Body of pancreas (tissue), 4 donors: ENCODE measurements around the gene MAML3. TPM values are rescaled to one million over a fixed set of nuclear protein-coding genes. Genes with fewer than 3 reads are reported as not detected.

Experiments
- ATAC-seq: fragments of 150-250 bp; one replicate; pipeline ENCODE4 v1.9.1; 2016
- DNase-seq, 4 donors: peaks; one replicate each; pipeline ENCODE4 v3.0.0-alpha.2; 2019
- H3K27ac ChIP-seq, 4 donors: fragments of 200-600 bp; sonication (generic); 1 replicate in 3 of 4; 2 replicates in 1 of 4; pipeline versions ENCODE4 v1.5.1 to v1.6.1; 2016 to 2019; ENCODE audit warnings: mild to moderate bottlenecking in 1 of 4, mixed read lengths in 1 of 4, moderate library complexity in 1 of 4
- H3K27me3 ChIP-seq, 2 donors: fragments of 200-600 bp; sonication (generic); one replicate each; pipeline ENCODE4 v1.6.0; 2016; ENCODE audit warnings: mild to moderate bottlenecking in 1 of 2
- H3K36me3 ChIP-seq, 2 donors: fragments of 200-600 bp; sonication (generic); replicated peaks in 1 of 2; 2 replicates each; pipeline ENCODE4 v1.5.1; 2016; ENCODE audit warnings: low read depth in 2 of 2; ENCODE audit not compliant: insufficient read depth in 1 of 2
- H3K4me1 ChIP-seq: fragments of 200-600 bp; sonication (generic); one replicate; pipeline ENCODE4 v1.6.0; 2016
- H3K4me3 ChIP-seq, 2 donors: fragments of 200-600 bp; sonication (generic); 1 replicate in 1 of 2; 2 replicates in 1 of 2; pipeline ENCODE4 v1.5.1; 2016 to 2019
- H3K9me3 ChIP-seq, 3 donors: fragments of 200-600 bp; sonication (generic); 1 replicate in 2 of 3; 2 replicates in 1 of 3; pipeline ENCODE4 v1.5.1; 2016
- POLR2A ChIP-seq, 3 donors: fragments of 450-650 bp; IDR thresholded peaks; one replicate each; pipeline ENCODE4 v1.6.1; 2016; ENCODE audit warnings: antibody characterized with exemption in 3 of 3, mild to moderate bottlenecking in 2 of 3
- WGBS, 2 donors: methylation state at CpG; one replicate each; pipeline ENCODE4 v1.1.5; 2017; 5-methylcytosine and 5-hydroxymethylcytosine counted together
- intact Hi-C: fragments of 100-400 bp; cut with DNase I; formaldehyde crosslinking; loops from one replicate; pipeline ENCODE4 v1.15.1; 2023
- total RNA-seq, 2 donors: library from RNA; depleted of rRNA; stranded (reverse); fragments of >200 nt; gene quantifications; one replicate each; pipeline ENCODE4 v1.1.0, GENCODE V29; 2016
- TF ChIP-seq, protein P1 (sequence below), 7 experiments: fragments of 450-650 bp in 4 of 7; fragments of 200-600 bp in 3 of 7; sonication (generic) in 3 of 7; IDR thresholded peaks; one replicate each; pipeline ENCODE4 v1.5.1; 2016 to 2019; ENCODE audit warnings: antibody characterized with exemption in 7 of 7

MAML3 gene
- total RNA-seq, 2 donors from 2014 or later: 11.2 to 11.4 TPM

GRCh38 chr4:140136509-140136908 lies 17.5 kb downstream of the MAML3 start:
- intact Hi-C loops: no loop called here
- peaks cover 42% of the 10 kb centered on the region for H3K4me1 ChIP-seq
- ATAC-seq: no peak
- H3K36me3 ChIP-seq: no peaks in the 10 kb centered on the region
- WGBS, 2 donors: 84 to 85% methylated on average over 4 of the region's 4 CpGs
- no peak for TF ChIP-seq POLR2A (IDR thresholded peaks at IDR 0.05)
- TF ChIP-seq, protein P1, sequence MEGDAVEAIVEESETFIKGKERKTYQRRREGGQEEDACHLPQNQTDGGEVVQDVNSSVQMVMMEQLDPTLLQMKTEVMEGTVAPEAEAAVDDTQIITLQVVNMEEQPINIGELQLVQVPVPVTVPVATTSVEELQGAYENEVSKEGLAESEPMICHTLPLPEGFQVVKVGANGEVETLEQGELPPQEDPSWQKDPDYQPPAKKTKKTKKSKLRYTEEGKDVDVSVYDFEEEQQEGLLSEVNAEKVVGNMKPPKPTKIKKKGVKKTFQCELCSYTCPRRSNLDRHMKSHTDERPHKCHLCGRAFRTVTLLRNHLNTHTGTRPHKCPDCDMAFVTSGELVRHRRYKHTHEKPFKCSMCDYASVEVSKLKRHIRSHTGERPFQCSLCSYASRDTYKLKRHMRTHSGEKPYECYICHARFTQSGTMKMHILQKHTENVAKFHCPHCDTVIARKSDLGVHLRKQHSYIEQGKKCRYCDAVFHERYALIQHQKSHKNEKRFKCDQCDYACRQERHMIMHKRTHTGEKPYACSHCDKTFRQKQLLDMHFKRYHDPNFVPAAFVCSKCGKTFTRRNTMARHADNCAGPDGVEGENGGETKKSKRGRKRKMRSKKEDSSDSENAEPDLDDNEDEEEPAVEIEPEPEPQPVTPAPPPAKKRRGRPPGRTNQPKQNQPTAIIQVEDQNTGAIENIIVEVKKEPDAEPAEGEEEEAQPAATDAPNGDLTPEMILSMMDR (IDR thresholded peaks at IDR 0.05): no peak
- H3K27ac ChIP-seq: no peak overlapping the region
- no peaks in the 10 kb centered on the region for H3K9me3 ChIP-seq
- no peak overlapping the region for H3K4me3 ChIP-seq
- H3K27me3 ChIP-seq: no peaks in the 10 kb centered on the region
- no peak for DNase-seq

DNA sequence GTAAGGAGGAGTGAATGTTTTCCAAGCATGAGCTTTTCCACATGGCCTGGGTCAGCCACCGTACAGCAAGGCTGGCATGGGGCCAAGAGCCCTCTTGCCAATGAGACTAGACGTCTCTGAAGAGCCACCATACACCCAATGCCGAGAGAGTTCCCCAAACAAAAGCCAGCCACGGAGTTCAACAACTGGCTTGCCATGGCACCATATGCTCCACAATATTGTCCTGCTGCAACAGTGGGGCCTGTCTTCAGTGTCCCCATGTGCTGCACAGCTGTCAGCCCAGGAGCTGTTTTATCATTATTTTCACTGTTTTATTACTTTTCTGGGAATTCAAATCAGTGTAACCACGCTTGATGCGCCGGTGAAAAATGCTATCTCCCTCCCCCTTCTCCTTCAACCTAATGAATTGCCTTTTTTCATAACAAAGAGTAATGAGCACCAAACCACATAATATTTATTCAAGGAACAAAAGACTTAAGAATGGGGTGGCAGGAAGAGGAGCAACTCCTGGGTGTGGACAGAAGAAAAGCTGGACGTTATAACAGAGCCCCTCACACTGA lies 18.4 kb downstream of the MAML3 start:
- no peak overlapping the region for H3K4me3 ChIP-seq
- 54 to 60% methylated on average over 8 of the region's 8 CpGs for WGBS, 2 donors
- no peaks in the 10 kb centered on the region for H3K27me3 ChIP-seq
- DNase-seq (peak in 3 of 4 donors; percentile 37 to 63 (median 40)), ATAC-seq (no peak)
- no peaks in the 10 kb centered on the region for H3K36me3 ChIP-seq
- H3K9me3 ChIP-seq: no peaks in the 10 kb centered on the region
- H3K4me1 ChIP-seq: peaks cover 37% of the 10 kb centered on the region
- no peak for TF ChIP-seq POLR2A (IDR thresholded peaks at IDR 0.05)
- TF ChIP-seq, protein P1 (IDR thresholded peaks at IDR 0.05): no peak
- no peak overlapping the region for H3K27ac ChIP-seq
- intact Hi-C loops: no loop called here

DNA sequence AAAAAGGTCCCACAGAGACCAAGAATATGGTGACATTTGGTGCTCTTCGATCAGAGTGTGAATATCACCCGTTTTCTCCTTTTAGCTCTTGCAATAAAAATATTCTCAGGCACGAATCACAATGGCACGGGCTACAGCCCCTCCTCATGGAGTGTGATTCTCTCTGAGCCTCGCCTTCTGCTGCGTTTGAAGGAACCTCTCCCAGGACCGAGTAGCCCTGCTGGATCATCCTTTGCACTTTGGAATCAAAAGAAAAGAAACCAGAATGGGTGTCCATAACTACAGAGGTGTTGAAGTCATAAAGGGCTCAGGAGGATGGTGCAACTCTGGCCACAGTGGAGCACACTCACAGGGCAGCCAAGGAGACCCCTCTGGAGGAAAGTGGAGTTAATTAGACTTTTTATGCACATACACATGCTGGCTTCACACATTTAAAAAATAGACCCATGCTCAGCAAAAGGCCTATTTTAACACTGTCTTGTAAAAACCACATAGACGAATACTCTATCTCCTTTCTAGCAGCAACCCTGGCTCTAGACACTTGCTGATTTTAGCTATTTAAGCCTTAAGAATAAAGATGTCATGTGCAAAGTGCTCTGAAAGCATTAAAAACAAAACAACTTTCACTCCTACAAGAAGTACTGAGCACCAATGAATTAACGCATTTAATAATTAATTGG lies 19.1 kb downstream of the MAML3 start:
- peaks cover 34% of the 10 kb centered on the region for H3K4me1 ChIP-seq
- TF ChIP-seq POLR2A (IDR thresholded peaks at IDR 0.05): no peak
- TF ChIP-seq, protein P1 (IDR thresholded peaks at IDR 0.05): no peak
- intact Hi-C loops: no loop called here
- no peak for DNase-seq
- no peaks in the 10 kb centered on the region for H3K36me3 ChIP-seq
- H3K27ac ChIP-seq: no peak overlapping the region
- 87 to 89% methylated on average over 9 of the region's 9 CpGs for WGBS, 2 donors
- H3K4me3 ChIP-seq: no peak overlapping the region
- no peak for ATAC-seq
- no peaks in the 10 kb centered on the region for H3K9me3 ChIP-seq
- H3K27me3 ChIP-seq: no peaks in the 10 kb centered on the region

DNA sequence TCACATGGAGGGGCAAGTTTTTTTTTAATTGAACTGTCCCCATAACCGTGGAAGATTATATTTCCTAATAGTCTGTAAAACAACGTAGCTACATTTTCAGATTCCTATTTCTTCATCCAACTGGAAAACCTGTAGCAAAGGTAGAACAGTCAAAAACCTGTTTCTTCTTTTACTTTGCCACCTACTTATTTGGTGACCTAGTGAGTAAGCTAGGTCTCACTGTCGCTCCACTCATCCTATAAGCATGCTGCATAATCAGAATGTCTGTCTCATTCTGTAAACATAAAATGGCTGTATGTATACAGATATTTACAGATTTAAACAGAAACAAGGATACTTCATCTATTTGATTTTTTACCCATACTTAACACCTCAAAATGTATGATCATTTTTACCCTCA lies 20.4 kb downstream of the MAML3 start:
- H3K4me1 ChIP-seq: peaks cover 25% of the 10 kb centered on the region
- WGBS, 2 donors: 86 to 88% methylated on average over 3 of the region's 3 CpGs
- intact Hi-C loops: no loop called here

More for the DNA sequence above, 20.4 kb downstream of the MAML3 start:
- Histone ChIP-seq H3K27ac (no peak overlapping the region), H3K9me3 (no peaks in the 10 kb centered on the region), H3K36me3 (no peaks in the 10 kb centered on the region), H3K27me3 (no peaks in the 10 kb centered on the region), H3K4me3 (no peak overlapping the region)
- DNase-seq (no peak), ATAC-seq (no peak)
- TF ChIP-seq POLR2A (IDR thresholded peaks at IDR 0.05): no peak
- TF ChIP-seq, protein P1 (IDR thresholded peaks at IDR 0.05): no peak
